HepG2 (cell line): ENCODE data around the gene MFRP. TPM values are rescaled to one million over a fixed set of nuclear protein-coding genes. Genes with fewer than 3 reads are reported as not detected.

Source experiments
- BHLHE40 ChIP-seq: IDR thresholded peaks from 2 replicates; pipeline ENCODE4 v1.6.1; 2011; ENCODE audit warnings: low read length, improper control_type of control experiment
- CREM ChIP-seq, 2 experiments: sonication (generic) in 1 of 2; formaldehyde crosslinking in 1 of 2; IDR thresholded peaks; 2 replicates each; pipeline versions ENCODE4 v1.4.0 to v1.6.1; 2016 to 2020; ENCODE audit warnings: antibody characterized with exemption in 1 of 2, mild to moderate bottlenecking in 1 of 2, missing genetic modification reagents in 1 of 2
- DNMT1 ChIP-seq: sonication (generic); formaldehyde crosslinking; IDR thresholded peaks from 2 replicates; pipeline ENCODE4 v1.5.1; 2020; ENCODE audit warnings: mild to moderate bottlenecking, missing genetic modification reagents
- FOXC1 ChIP-seq: sonication (generic); formaldehyde crosslinking; IDR thresholded peaks from 2 replicates; pipeline ENCODE4 v1.8.0; 2022; ENCODE audit warnings: mild to moderate bottlenecking, missing genetic modification reagents, borderline replicate concordance
- HHEX ChIP-seq: IDR thresholded peaks from 2 replicates; pipeline ENCODE4 v1.6.1; 2016; ENCODE audit warnings: control low read depth
- KLF16 ChIP-seq, 2 experiments: sonication (generic) in 1 of 2; formaldehyde crosslinking in 1 of 2; IDR thresholded peaks; 2 replicates each; pipeline versions ENCODE4 v1.6.1 to v1.8.0; 2016 to 2023; ENCODE audit warnings: missing genetic modification reagents in 2 of 2, missing compliant biosample characterization in 1 of 2
- MAZ ChIP-seq, 2 experiments: sonication (generic) in 1 of 2; formaldehyde crosslinking in 1 of 2; IDR thresholded peaks; 2 replicates each; pipeline versions ENCODE4 v1.5.0 to v1.6.1; 2012 to 2020; ENCODE audit warnings: low read depth in 2 of 2, mild to moderate bottlenecking in 2 of 2, borderline replicate concordance in 1 of 2, improper control_type of control experiment in 1 of 2, low read length in 1 of 2, missing genetic modification reagents in 1 of 2, moderate library complexity in 1 of 2
- NFKB2 ChIP-seq: sonication (generic); formaldehyde crosslinking; IDR thresholded peaks from 2 replicates; pipeline ENCODE4 v1.4.0; 2020; ENCODE audit warnings: missing genetic modification reagents, borderline replicate concordance
- SIX1 ChIP-seq: sonication (generic); formaldehyde crosslinking; IDR thresholded peaks from 2 replicates; pipeline ENCODE4 v1.4.0; 2020; ENCODE audit warnings: missing genetic modification reagents, borderline replicate concordance
- ZFAT ChIP-seq: sonication (generic); formaldehyde crosslinking; conservative IDR thresholded peaks from 2 replicates; pipeline ENCODE4 v1.8.1; 2023; ENCODE audit warnings: missing genetic modification reagents, inconsistent platforms
- ZFP41 ChIP-seq: sonication (generic); formaldehyde crosslinking; IDR thresholded peaks from 2 replicates; pipeline ENCODE4 v1.4.0; 2020; ENCODE audit warnings: mild to moderate bottlenecking, missing genetic modification reagents, borderline replicate concordance
- ZNF331 ChIP-seq: sonication (generic); formaldehyde crosslinking; IDR thresholded peaks from 2 replicates; pipeline ENCODE4 v1.4.0; 2020; ENCODE audit warnings: missing genetic modification reagents
- polyA plus RNA-seq, 8 experiments: library from polyadenylated mRNA; depleted of rRNA in 3 of 8; stranded (reverse) in 7 of 8; unstranded in 1 of 8; fragments of >200 nt; fragmentation: Illumina TruSeq in 4 of 8; extraction: Trizol in 4 of 8; gene quantifications; 2 replicates each; pipeline versions ENCODE4 v1.2.1 to v1.2.3, GENCODE V29; 2011 to 2016; ENCODE audit warnings: low read depth in 4 of 8, missing spikeins in 1 of 8, mixed read lengths in 1 of 8; ENCODE audit not compliant: insufficient read depth in 1 of 8
- total RNA-seq, 5 experiments: library from RNA; depleted of rRNA; stranded (reverse); fragments of >200 nt; fragmentation: Illumina TruSeq; extraction: Trizol; gene quantifications; 2 replicates each; pipeline ENCODE4 v1.2.3, GENCODE V29; 2016; ENCODE audit warnings: low read depth in 1 of 5
- TF ChIP-seq, protein P1 (sequence below): sonication (generic); formaldehyde crosslinking; IDR thresholded peaks from 2 replicates; pipeline ENCODE4 v1.4.0; 2020; ENCODE audit warnings: missing genetic modification reagents
- TF ChIP-seq, protein P2 (sequence below): sonication (generic); formaldehyde crosslinking; IDR thresholded peaks from 2 replicates; pipeline ENCODE4 v1.4.0; 2020; ENCODE audit warnings: missing genetic modification reagents, borderline replicate concordance
- TF ChIP-seq, protein P3 (sequence below): sonication (generic); formaldehyde crosslinking; IDR thresholded peaks from 2 replicates; pipeline ENCODE4 v1.5.0; 2020; ENCODE audit warnings: missing genetic modification reagents
- TF ChIP-seq, protein P4 (sequence below): sonication (generic); formaldehyde crosslinking; IDR thresholded peaks from 2 replicates; pipeline ENCODE4 v1.5.0; 2020; ENCODE audit warnings: missing genetic modification reagents, mild to moderate bottlenecking, borderline replicate concordance
- TF ChIP-seq, protein P5 (sequence below): sonication (generic); formaldehyde crosslinking; IDR thresholded peaks from 2 replicates; pipeline ENCODE4 v1.5.0; 2020; ENCODE audit warnings: mild to moderate bottlenecking, missing genetic modification reagents

The MFRP gene
- total and polyA plus RNA-seq, 2 of the 13 experiments (the other 11 are each of a cell fraction or from before 2014, with no cell fraction given), result not detected

DNA sequence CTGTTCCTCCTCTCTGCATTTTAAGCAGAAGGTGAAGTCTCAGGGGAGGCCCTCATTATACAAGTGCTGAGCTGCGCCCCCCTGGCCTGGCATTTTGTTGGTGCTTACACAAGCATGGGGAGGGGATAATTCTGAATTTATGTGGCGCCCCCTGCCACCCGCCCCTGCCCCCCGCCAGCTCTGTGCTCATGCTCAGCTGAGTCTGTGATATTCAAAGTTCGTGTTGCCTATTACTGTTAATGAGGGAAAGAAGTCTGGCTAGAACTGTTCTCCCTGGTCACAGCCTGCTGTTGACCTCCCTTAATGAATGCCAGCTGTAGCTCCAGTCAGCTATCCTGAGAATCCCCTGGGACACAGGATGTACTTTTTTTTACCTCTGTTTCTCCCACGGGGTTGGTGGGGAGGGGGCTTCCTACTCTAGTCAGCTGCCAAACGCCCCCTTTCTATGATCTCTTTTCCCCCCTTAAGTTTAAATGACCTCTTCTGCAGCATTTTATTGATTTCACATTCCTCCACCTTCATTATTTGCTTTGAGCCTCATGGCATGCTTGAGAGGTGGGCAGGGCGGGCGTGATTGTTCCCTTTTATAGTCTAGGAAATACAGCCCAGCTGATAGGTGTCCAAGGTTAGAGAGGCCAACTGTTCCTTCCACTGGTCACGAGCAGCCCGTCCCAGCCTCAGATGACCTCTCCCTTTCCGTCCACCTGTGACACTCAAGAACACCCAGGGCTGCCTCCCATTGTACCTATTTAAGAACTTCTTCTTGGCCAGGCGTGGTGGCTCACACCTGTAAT lies 22.8 kb upstream of the MFRP start (continued):
- TF ChIP-seq, protein P1, sequence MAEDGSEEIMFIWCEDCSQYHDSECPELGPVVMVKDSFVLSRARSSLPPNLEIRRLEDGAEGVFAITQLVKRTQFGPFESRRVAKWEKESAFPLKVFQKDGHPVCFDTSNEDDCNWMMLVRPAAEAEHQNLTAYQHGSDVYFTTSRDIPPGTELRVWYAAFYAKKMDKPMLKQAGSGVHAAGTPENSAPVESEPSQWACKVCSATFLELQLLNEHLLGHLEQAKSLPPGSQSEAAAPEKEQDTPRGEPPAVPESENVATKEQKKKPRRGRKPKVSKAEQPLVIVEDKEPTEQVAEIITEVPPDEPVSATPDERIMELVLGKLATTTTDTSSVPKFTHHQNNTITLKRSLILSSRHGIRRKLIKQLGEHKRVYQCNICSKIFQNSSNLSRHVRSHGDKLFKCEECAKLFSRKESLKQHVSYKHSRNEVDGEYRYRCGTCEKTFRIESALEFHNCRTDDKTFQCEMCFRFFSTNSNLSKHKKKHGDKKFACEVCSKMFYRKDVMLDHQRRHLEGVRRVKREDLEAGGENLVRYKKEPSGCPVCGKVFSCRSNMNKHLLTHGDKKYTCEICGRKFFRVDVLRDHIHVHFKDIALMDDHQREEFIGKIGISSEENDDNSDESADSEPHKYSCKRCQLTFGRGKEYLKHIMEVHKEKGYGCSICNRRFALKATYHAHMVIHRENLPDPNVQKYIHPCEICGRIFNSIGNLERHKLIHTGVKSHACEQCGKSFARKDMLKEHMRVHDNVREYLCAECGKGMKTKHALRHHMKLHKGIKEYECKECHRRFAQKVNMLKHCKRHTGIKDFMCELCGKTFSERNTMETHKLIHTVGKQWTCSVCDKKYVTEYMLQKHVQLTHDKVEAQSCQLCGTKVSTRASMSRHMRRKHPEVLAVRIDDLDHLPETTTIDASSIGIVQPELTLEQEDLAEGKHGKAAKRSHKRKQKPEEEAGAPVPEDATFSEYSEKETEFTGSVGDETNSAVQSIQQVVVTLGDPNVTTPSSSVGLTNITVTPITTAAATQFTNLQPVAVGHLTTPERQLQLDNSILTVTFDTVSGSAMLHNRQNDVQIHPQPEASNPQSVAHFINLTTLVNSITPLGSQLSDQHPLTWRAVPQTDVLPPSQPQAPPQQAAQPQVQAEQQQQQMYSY, result no peak
- TF ChIP-seq SIX1 (CRISPR knock-in tag), result no peak
- no peak for TF ChIP-seq NFKB2 (CRISPR knock-in tag)
- no peak for TF ChIP-seq FOXC1
- TF ChIP-seq, protein P2, sequence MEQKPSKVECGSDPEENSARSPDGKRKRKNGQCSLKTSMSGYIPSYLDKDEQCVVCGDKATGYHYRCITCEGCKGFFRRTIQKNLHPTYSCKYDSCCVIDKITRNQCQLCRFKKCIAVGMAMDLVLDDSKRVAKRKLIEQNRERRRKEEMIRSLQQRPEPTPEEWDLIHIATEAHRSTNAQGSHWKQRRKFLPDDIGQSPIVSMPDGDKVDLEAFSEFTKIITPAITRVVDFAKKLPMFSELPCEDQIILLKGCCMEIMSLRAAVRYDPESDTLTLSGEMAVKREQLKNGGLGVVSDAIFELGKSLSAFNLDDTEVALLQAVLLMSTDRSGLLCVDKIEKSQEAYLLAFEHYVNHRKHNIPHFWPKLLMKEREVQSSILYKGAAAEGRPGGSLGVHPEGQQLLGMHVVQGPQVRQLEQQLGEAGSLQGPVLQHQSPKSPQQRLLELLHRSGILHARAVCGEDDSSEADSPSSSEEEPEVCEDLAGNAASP, result peak; percentile 69; the same call in 1 of the 2 replicates
- peak; percentile 29; the same call in 1 of the 2 replicates for TF ChIP-seq CREM (IDR thresholded peaks at IDR 0.05)
- TF ChIP-seq CREM (CRISPR knock-in tag; IDR thresholded peaks at IDR 0.05), result no peak
- no peak for TF ChIP-seq DNMT1
- TF ChIP-seq HHEX (CRISPR knock-in tag), result peak; percentile 55; the same call in 1 of the 2 replicates
- no peak for TF ChIP-seq ZFAT (CRISPR knock-in tag)
- TF ChIP-seq ZFP41 (CRISPR knock-in tag), result no peak
- TF ChIP-seq, protein P3, sequence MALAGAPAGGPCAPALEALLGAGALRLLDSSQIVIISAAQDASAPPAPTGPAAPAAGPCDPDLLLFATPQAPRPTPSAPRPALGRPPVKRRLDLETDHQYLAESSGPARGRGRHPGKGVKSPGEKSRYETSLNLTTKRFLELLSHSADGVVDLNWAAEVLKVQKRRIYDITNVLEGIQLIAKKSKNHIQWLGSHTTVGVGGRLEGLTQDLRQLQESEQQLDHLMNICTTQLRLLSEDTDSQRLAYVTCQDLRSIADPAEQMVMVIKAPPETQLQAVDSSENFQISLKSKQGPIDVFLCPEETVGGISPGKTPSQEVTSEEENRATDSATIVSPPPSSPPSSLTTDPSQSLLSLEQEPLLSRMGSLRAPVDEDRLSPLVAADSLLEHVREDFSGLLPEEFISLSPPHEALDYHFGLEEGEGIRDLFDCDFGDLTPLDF, result no peak
- no peak for TF ChIP-seq MAZ (IDR thresholded peaks at IDR 0.05; ENCODE audit: borderline replicate concordance, low read depth, low read length)
- TF ChIP-seq MAZ (CRISPR knock-in tag; IDR thresholded peaks at IDR 0.05; ENCODE audit: low read depth), result no peak
- no peak for TF ChIP-seq ZNF331 (CRISPR knock-in tag)
- TF ChIP-seq, protein P4, sequence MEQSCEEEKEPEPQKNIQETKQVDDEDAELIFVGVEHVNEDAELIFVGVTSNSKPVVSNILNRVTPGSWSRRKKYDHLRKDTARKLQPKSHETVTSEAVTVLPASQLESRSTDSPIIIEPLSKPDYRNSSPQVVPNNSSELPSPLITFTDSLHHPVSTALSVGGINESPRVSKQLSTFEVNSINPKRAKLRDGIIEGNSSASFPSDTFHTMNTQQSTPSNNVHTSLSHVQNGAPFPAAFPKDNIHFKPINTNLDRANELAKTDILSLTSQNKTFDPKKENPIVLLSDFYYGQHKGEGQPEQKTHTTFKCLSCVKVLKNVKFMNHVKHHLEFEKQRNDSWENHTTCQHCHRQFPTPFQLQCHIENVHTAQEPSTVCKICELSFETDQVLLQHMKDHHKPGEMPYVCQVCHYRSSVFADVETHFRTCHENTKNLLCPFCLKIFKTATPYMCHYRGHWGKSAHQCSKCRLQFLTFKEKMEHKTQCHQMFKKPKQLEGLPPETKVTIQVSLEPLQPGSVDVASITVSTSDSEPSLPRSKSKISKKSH (CRISPR knock-in tag), result no peak
- TF ChIP-seq KLF16 (CRISPR knock-in tag; IDR thresholded peaks at IDR 0.05), result no peak
- peak; percentile 12; the same call in 1 of the 2 replicates for TF ChIP-seq BHLHE40
- TF ChIP-seq, protein P5, sequence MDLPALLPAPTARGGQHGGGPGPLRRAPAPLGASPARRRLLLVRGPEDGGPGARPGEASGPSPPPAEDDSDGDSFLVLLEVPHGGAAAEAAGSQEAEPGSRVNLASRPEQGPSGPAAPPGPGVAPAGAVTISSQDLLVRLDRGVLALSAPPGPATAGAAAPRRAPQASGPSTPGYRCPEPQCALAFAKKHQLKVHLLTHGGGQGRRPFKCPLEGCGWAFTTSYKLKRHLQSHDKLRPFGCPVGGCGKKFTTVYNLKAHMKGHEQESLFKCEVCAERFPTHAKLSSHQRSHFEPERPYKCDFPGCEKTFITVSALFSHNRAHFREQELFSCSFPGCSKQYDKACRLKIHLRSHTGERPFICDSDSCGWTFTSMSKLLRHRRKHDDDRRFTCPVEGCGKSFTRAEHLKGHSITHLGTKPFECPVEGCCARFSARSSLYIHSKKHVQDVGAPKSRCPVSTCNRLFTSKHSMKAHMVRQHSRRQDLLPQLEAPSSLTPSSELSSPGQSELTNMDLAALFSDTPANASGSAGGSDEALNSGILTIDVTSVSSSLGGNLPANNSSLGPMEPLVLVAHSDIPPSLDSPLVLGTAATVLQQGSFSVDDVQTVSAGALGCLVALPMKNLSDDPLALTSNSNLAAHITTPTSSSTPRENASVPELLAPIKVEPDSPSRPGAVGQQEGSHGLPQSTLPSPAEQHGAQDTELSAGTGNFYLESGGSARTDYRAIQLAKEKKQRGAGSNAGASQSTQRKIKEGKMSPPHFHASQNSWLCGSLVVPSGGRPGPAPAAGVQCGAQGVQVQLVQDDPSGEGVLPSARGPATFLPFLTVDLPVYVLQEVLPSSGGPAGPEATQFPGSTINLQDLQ (CRISPR knock-in tag), result no peak
